ENCODE data around the gene HSPG2. TPM values are rescaled to one million over a fixed set of nuclear protein-coding genes. Genes with fewer than 3 reads are reported as not detected.
A peak's percentile ranks its signal among the peaks of the same experiment; 100 is the strongest.

Gene HSPG2
- total and polyA plus RNA-seq, 7 experiments from 2014 or later: 1.0 to 20.8 (median 9.4) TPM

GRCh38 chr1:21853131-21853427 is 84.0 kb downstream of the HSPG2 start:
- no peak for DNase-seq
- Mint-ChIP-seq H3K4me1 (peaks cover 0 to 10% (median 0%) of the 10 kb centered on the region in 7 donors), H3K9me3 (peaks cover 0 to 1% (median 0%) of the 10 kb centered on the region in 11 donors), H3K27me3 (no peaks in the 10 kb centered on the region), H3K27ac (no peak overlapping the region), H3K36me3 (peaks cover 0 to 4% (median 0%) of the 10 kb centered on the region in 5 donors), H3K4me3 (no peak overlapping the region)
- no peaks in the 10 kb centered on the region for H3K4me1 ChIP-seq (ENCODE audit: control insufficient read depth in 2 of 2, insufficient read depth in 2 of 2, low read length in 2 of 2)
- no peaks in the 10 kb centered on the region for H3K27me3 ChIP-seq (ENCODE audit: control insufficient read depth in 2 of 2, insufficient read depth in 2 of 2, low read length in 2 of 2)
- peaks cover 0 to 2% (median 0%) of the 10 kb centered on the region in 3 experiments for H3K36me3 ChIP-seq (ENCODE audit: control insufficient read depth in 2 of 3, insufficient read depth in 3 of 3, low read length in 3 of 3)
- intact Hi-C loops (cut with micrococcal nuclease): no loop called here
- H3K9me3 ChIP-seq (ENCODE audit: control insufficient read depth in 2 of 3, low read length in 3 of 3): no peaks in the 10 kb centered on the region
- no peak overlapping the region for H3K27ac ChIP-seq (ENCODE audit: low read depth, low read length)
- ATAC-seq: no peak
- ChIA-PET CTCF (no interaction called here), POLR2A (no interaction called here)
- no peak overlapping the region for H3K4me3 ChIP-seq (ENCODE audit: low read length)

- intact Hi-C loops (cut with micrococcal nuclease): no loop called here
- no peak for DNase-seq
- peak; percentile 49 for ATAC-seq
- Histone ChIP-seq H3K9me3 (ENCODE audit: control insufficient read depth in 2 of 3, low read length in 3 of 3) (no peaks in the 10 kb centered on the region), H3K36me3 (ENCODE audit: control insufficient read depth in 2 of 3, insufficient read depth in 3 of 3, low read length in 3 of 3) (no peaks in the 10 kb centered on the region), H3K4me3 (ENCODE audit: low read length) (no peak overlapping the region), H3K27me3 (ENCODE audit: control insufficient read depth in 2 of 2, insufficient read depth in 2 of 2, low read length in 2 of 2) (no peaks in the 10 kb centered on the region), H3K27ac (ENCODE audit: low read depth, low read length) (no peak overlapping the region), H3K4me1 (ENCODE audit: control insufficient read depth in 2 of 2, insufficient read depth in 2 of 2, low read length in 2 of 2) (no peaks in the 10 kb centered on the region)
- Mint-ChIP-seq H3K27me3 (no peaks in the 10 kb centered on the region), H3K27ac (peak overlapping the region in 1 of 9 donors; percentile 32), H3K9me3 (no peaks in the 10 kb centered on the region), H3K4me3 (no peak overlapping the region), H3K4me1 (peaks cover 0 to 6% (median 0%) of the 10 kb centered on the region in 7 donors), H3K36me3 (peaks cover 0 to 4% (median 0%) of the 10 kb centered on the region in 5 donors)
- POLR2A ChIA-PET: no interaction called here
- CTCF ChIA-PET: no interaction called here
Observed at GRCh38 chr1:21852282-21853130, 84.6 kb downstream of the HSPG2 start.

- Mint-ChIP-seq H3K36me3 (peaks cover 0 to 4% (median 0%) of the 10 kb centered on the region in 5 donors), H3K27me3 (no peaks in the 10 kb centered on the region), H3K4me1 (peaks cover 0 to 5% (median 0%) of the 10 kb centered on the region in 7 donors), H3K4me3 (no peak overlapping the region), H3K9me3 (no peaks in the 10 kb centered on the region), H3K27ac (peak overlapping the region in 1 of 9 donors; percentile 32)
- no peaks in the 10 kb centered on the region for H3K36me3 ChIP-seq (ENCODE audit: control insufficient read depth in 2 of 3, insufficient read depth in 3 of 3, low read length in 3 of 3)
- DNase-seq (no peak), ATAC-seq (peak; percentile 11)
- no peak overlapping the region for H3K4me3 ChIP-seq (ENCODE audit: low read length)
- H3K4me1 ChIP-seq (ENCODE audit: control insufficient read depth in 2 of 2, insufficient read depth in 2 of 2, low read length in 2 of 2): no peaks in the 10 kb centered on the region
- H3K27ac ChIP-seq (ENCODE audit: low read depth, low read length): no peak overlapping the region
- intact Hi-C loops (cut with micrococcal nuclease): no loop called here
- ChIA-PET CTCF (no interaction called here), POLR2A (no interaction called here)
- no peaks in the 10 kb centered on the region for H3K27me3 ChIP-seq (ENCODE audit: control insufficient read depth in 2 of 2, insufficient read depth in 2 of 2, low read length in 2 of 2)
- no peaks in the 10 kb centered on the region for H3K9me3 ChIP-seq (ENCODE audit: control insufficient read depth in 2 of 3, low read length in 3 of 3)
Observed at GRCh38 chr1:21851430-21852250, 85.5 kb downstream of the HSPG2 start.

GRCh38 chr1:21849909-21850576 is 87.1 kb downstream of the HSPG2 start:
- Histone ChIP-seq H3K9me3 (ENCODE audit: control insufficient read depth in 2 of 3, low read length in 3 of 3) (no peaks in the 10 kb centered on the region), H3K27ac (ENCODE audit: low read depth, low read length) (no peak overlapping the region), H3K27me3 (ENCODE audit: control insufficient read depth in 2 of 2, insufficient read depth in 2 of 2, low read length in 2 of 2) (no peaks in the 10 kb centered on the region), H3K36me3 (ENCODE audit: control insufficient read depth in 2 of 3, insufficient read depth in 3 of 3, low read length in 3 of 3) (no peaks in the 10 kb centered on the region), H3K4me3 (ENCODE audit: low read length) (no peak overlapping the region), H3K4me1 (ENCODE audit: control insufficient read depth in 2 of 2, insufficient read depth in 2 of 2, low read length in 2 of 2) (no peaks in the 10 kb centered on the region)
- H3K27me3 Mint-ChIP-seq: no peaks in the 10 kb centered on the region
- DNase-seq: no peak
- CTCF ChIA-PET: no interaction called here
- H3K4me3 Mint-ChIP-seq: no peak overlapping the region
- POLR2A ChIA-PET: no interaction called here
- H3K9me3 Mint-ChIP-seq: no peaks in the 10 kb centered on the region
- ATAC-seq: no peak
- H3K36me3 Mint-ChIP-seq: peaks cover 0 to 4% (median 0%) of the 10 kb centered on the region in 5 donors
- H3K4me1 Mint-ChIP-seq: peaks cover 0 to 5% (median 0%) of the 10 kb centered on the region in 7 donors
- intact Hi-C loops (cut with micrococcal nuclease): no loop called here
- H3K27ac Mint-ChIP-seq: no peak overlapping the region

- Histone ChIP-seq H3K36me3 (ENCODE audit: control insufficient read depth in 2 of 3, insufficient read depth in 3 of 3, low read length in 3 of 3) (no peaks in the 10 kb centered on the region), H3K27me3 (ENCODE audit: control insufficient read depth in 2 of 2, insufficient read depth in 2 of 2, low read length in 2 of 2) (no peaks in the 10 kb centered on the region), H3K4me3 (ENCODE audit: low read length) (no peak overlapping the region), H3K9me3 (ENCODE audit: control insufficient read depth in 2 of 3, low read length in 3 of 3) (no peaks in the 10 kb centered on the region), H3K4me1 (ENCODE audit: control insufficient read depth in 2 of 2, insufficient read depth in 2 of 2, low read length in 2 of 2) (no peaks in the 10 kb centered on the region), H3K27ac (ENCODE audit: low read depth, low read length) (no peak overlapping the region)
- no peaks in the 10 kb centered on the region for H3K27me3 Mint-ChIP-seq
- intact Hi-C loops (cut with micrococcal nuclease): no loop called here
- ATAC-seq (no peak), DNase-seq (no peak)
- no peaks in the 10 kb centered on the region for H3K9me3 Mint-ChIP-seq
- no peak overlapping the region for H3K4me3 Mint-ChIP-seq
- ChIA-PET POLR2A (no interaction called here), CTCF (interaction anchor here (0.7 kb wide), 1 partner anchor 102 kb away, joined by 3 read pairs; no protein-coding TSS in a partner anchor)
- peak overlapping the region in 1 of 9 donors; percentile 55 for H3K27ac Mint-ChIP-seq
- H3K4me1 Mint-ChIP-seq: peaks cover 0 to 5% (median 0%) of the 10 kb centered on the region in 7 donors
- H3K36me3 Mint-ChIP-seq: peaks cover 0 to 4% (median 0%) of the 10 kb centered on the region in 5 donors
Observed at GRCh38 chr1:21848524-21849174, 88.5 kb downstream of the HSPG2 start.

All from naive thymus-derived CD4-positive, alpha-beta T cell (primary cell).